HepG2 (cell line): Measurements from ENCODE around the gene DPAGT1. TPM values are rescaled to one million over a fixed set of nuclear protein-coding genes. Genes with fewer than 3 reads are reported as not detected.

Source experiments
- CREM ChIP-seq, 2 experiments: sonication (generic) in 1 of 2; formaldehyde crosslinking in 1 of 2; IDR thresholded peaks; 2 replicates each; pipeline versions ENCODE4 v1.4.0 to v1.6.1; 2016 to 2020; ENCODE audit warnings: antibody characterized with exemption in 1 of 2, mild to moderate bottlenecking in 1 of 2, missing genetic modification reagents in 1 of 2
- DPF2 ChIP-seq: sonication (generic); formaldehyde crosslinking; IDR thresholded peaks from 2 replicates; pipeline ENCODE4 v1.4.0; 2020; ENCODE audit warnings: mild to moderate bottlenecking, low read depth, missing genetic modification reagents, borderline replicate concordance
- HMGA1 ChIP-seq: sonication (generic); formaldehyde crosslinking; conservative IDR thresholded peaks from 2 replicates; pipeline ENCODE4 v1.4.0; 2020; ENCODE audit warnings: missing genetic modification reagents
- MAFG ChIP-seq: sonication (generic); formaldehyde crosslinking; IDR thresholded peaks from 2 replicates; pipeline ENCODE4 v1.5.1; 2020; ENCODE audit warnings: mild to moderate bottlenecking, missing genetic modification reagents
- NFIB ChIP-seq: sonication (generic); formaldehyde crosslinking; IDR thresholded peaks from 2 replicates; pipeline ENCODE4 v1.9.0; 2021; ENCODE audit warnings: missing genetic modification reagents, mild to moderate bottlenecking, borderline replicate concordance
- NR3C1 ChIP-seq: sonication (generic); formaldehyde crosslinking; IDR thresholded peaks from 2 replicates; pipeline ENCODE4 v1.4.0; 2020; ENCODE audit warnings: missing genetic modification reagents
- PHF21A ChIP-seq: sonication (generic); formaldehyde crosslinking; IDR thresholded peaks from 2 replicates; pipeline ENCODE4 v1.5.0; 2020; ENCODE audit warnings: mild to moderate bottlenecking, missing genetic modification reagents
- PHF5A ChIP-seq: IDR thresholded peaks from one replicate; pipeline ENCODE4 v1.6.1; 2018; ENCODE audit warnings: low read depth, missing genetic modification reagents; ENCODE audit not compliant: unreplicated experiment
- SMAD1 ChIP-seq: sonication (generic); formaldehyde crosslinking; IDR thresholded peaks from 2 replicates; pipeline ENCODE4 v1.4.0; 2020; ENCODE audit warnings: missing genetic modification reagents, low read depth, mild to moderate bottlenecking, borderline replicate concordance
- TMF1 ChIP-seq: sonication (generic); formaldehyde crosslinking; IDR thresholded peaks from 2 replicates; pipeline ENCODE4 v1.8.1; 2022; ENCODE audit warnings: low read depth, missing genetic modification reagents
- ZBTB20 ChIP-seq: sonication (generic); formaldehyde crosslinking; IDR thresholded peaks from 2 replicates; pipeline ENCODE4 v1.8.1; 2023; ENCODE audit warnings: missing genetic modification reagents, low read depth, mild to moderate bottlenecking, borderline replicate concordance
- ZBTB39 ChIP-seq: sonication (generic); formaldehyde crosslinking; IDR thresholded peaks from 2 replicates; pipeline ENCODE4 v1.5.0; 2020; ENCODE audit warnings: missing genetic modification reagents
- ZBTB7B ChIP-seq: sonication (generic); formaldehyde crosslinking; IDR thresholded peaks from 2 replicates; pipeline ENCODE4 v1.4.0; 2020; ENCODE audit warnings: missing genetic modification reagents
- ZFP36L2 ChIP-seq: sonication (generic); formaldehyde crosslinking; IDR thresholded peaks from 2 replicates; pipeline ENCODE4 v1.4.0; 2020; ENCODE audit warnings: missing genetic modification reagents
- ZNF296 ChIP-seq: sonication (generic); formaldehyde crosslinking; conservative IDR thresholded peaks from 2 replicates; pipeline ENCODE4 v1.5.0; 2020; ENCODE audit warnings: mild to moderate bottlenecking, missing genetic modification reagents
- ZNF691 ChIP-seq: sonication (generic); formaldehyde crosslinking; IDR thresholded peaks from 2 replicates; pipeline ENCODE4 v1.4.0; 2020; ENCODE audit warnings: missing genetic modification reagents, low read depth, mild to moderate bottlenecking, borderline replicate concordance
- ZSCAN9 ChIP-seq: IDR thresholded peaks from 2 replicates; pipeline ENCODE4 v1.6.1; 2016; ENCODE audit warnings: borderline replicate concordance
- polyA plus RNA-seq, 8 experiments: library from polyadenylated mRNA; depleted of rRNA in 3 of 8; stranded (reverse) in 7 of 8; unstranded in 1 of 8; fragments of >200 nt; fragmentation: Illumina TruSeq in 4 of 8; extraction: Trizol in 4 of 8; gene quantifications; 2 replicates each; pipeline versions ENCODE4 v1.2.1 to v1.2.3, GENCODE V29; 2011 to 2016; ENCODE audit warnings: low read depth in 4 of 8, missing spikeins in 1 of 8, mixed read lengths in 1 of 8; ENCODE audit not compliant: insufficient read depth in 1 of 8
- total RNA-seq, 5 experiments: library from RNA; depleted of rRNA; stranded (reverse); fragments of >200 nt; fragmentation: Illumina TruSeq; extraction: Trizol; gene quantifications; 2 replicates each; pipeline ENCODE4 v1.2.3, GENCODE V29; 2016; ENCODE audit warnings: low read depth in 1 of 5
- TF ChIP-seq, protein P1 (sequence below): sonication (generic); formaldehyde crosslinking; IDR thresholded peaks from 2 replicates; pipeline ENCODE4 v1.4.0; 2020; ENCODE audit warnings: missing genetic modification reagents
- TF ChIP-seq, protein P2 (sequence below): sonication (generic); formaldehyde crosslinking; IDR thresholded peaks from 2 replicates; pipeline ENCODE4 v1.4.0; 2020; ENCODE audit warnings: missing genetic modification reagents
- TF ChIP-seq, protein P3 (sequence below): sonication (generic); formaldehyde crosslinking; IDR thresholded peaks from 2 replicates; pipeline ENCODE4 v1.5.0; 2020; ENCODE audit warnings: missing genetic modification reagents

The DPAGT1 gene
- total and polyA plus RNA-seq, 2 of the 13 experiments (the other 11 are each of a cell fraction or from before 2014, with no cell fraction given): 37.6 to 70.7 TPM

DNA sequence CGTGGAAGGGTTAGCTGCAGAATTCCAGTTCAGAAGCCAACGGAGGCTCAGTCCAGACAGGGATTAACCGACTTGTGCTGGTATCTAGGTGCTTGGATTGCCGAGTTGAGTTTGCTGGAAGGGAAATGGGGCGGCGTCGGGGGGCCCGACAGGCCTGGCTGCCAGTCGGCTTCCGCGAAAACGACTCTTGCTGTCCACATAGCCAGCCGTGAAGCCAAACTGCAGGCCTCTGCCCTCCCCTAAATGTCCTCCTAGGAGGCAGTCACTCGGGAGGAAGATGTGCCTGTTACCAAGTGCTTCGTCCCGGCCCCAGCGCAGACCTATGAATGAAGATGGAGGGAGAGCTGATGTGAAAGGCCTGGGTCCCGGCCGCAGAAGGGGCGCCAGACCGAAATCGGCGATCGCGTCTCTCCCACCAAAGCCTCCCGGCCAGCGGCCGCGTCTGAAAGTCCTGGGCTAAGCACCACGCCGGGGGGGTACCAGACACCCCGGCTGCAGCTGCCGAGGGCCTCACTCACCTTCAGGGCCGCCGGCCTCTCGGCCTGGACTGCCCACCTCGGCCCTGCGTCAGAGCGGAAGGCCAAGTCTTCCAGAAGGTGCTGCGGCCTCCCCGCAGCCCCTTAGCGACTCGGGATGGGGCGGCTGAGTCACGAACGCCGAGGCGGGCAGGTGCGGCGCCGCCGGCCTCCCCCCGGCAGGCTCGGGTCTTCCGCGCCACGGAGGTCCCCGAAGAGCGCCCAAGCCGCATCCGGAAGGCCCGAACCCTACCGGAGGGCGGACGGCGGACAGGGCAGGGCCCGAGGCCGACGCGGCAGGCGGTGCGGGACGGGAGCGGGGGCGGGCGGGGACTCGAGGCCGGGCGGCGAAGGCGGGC is 7.5 kb downstream of the DPAGT1 start (continued):
- TF ChIP-seq ZBTB39 (CRISPR knock-in tag) (no peak), PHF21A (CRISPR knock-in tag) (no peak), TMF1 (CRISPR knock-in tag) (0 out of 2 replicates have a peak, but pooled peaks have one; percentile 42), HMGA1 (no peak), DPF2 (no peak), ZFP36L2 (no peak), MAFG (no peak), CREM (IDR thresholded peaks at IDR 0.05) (no peak), CREM (CRISPR knock-in tag; IDR thresholded peaks at IDR 0.05) (0 out of 2 replicates have a peak, but pooled peaks have one; percentile 14), ZNF691 (CRISPR knock-in tag) (no peak; the same call in 1 of the 2 replicates), ZNF296 (CRISPR knock-in tag) (no peak), ZBTB20 (CRISPR knock-in tag) (no peak), NFIB (CRISPR knock-in tag) (no peak), SMAD1 (CRISPR knock-in tag) (no peak), ZBTB7B (0 out of 2 replicates have a peak, but pooled peaks have one; percentile 25), NR3C1 (no peak), ZSCAN9 (CRISPR knock-in tag) (no peak), PHF5A (CRISPR knock-in tag) (no peak)
- TF ChIP-seq, protein P1, sequence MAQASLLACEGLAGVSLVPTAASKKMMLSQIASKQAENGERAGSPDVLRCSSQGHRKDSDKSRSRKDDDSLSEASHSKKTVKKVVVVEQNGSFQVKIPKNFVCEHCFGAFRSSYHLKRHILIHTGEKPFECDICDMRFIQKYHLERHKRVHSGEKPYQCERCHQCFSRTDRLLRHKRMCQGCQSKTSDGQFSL: no peak
- TF ChIP-seq, protein P2, sequence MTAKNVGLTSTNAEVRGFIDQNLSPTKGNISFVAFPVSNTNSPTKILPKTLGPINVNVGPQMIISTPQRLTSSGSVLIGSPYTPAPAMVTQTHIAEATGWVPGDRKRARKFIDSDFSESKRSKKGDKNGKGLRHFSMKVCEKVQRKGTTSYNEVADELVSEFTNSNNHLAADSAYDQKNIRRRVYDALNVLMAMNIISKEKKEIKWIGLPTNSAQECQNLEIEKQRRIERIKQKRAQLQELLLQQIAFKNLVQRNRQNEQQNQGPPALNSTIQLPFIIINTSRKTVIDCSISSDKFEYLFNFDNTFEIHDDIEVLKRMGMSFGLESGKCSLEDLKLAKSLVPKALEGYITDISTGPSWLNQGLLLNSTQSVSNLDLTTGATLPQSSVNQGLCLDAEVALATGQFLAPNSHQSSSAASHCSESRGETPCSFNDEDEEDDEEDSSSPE (CRISPR knock-in tag): no peak
- TF ChIP-seq, protein P3, sequence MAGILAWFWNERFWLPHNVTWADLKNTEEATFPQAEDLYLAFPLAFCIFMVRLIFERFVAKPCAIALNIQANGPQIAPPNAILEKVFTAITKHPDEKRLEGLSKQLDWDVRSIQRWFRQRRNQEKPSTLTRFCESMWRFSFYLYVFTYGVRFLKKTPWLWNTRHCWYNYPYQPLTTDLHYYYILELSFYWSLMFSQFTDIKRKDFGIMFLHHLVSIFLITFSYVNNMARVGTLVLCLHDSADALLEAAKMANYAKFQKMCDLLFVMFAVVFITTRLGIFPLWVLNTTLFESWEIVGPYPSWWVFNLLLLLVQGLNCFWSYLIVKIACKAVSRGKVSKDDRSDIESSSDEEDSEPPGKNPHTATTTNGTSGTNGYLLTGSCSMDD (CRISPR knock-in tag): no peak
